ENCODE measurements around the gene LMO4. TPM values are rescaled to one million over a fixed set of nuclear protein-coding genes. Genes with fewer than 3 reads are reported as not detected.

The LMO4 gene
- total and polyA plus RNA-seq, 12 donors = 19.8 to 60.5 (median 27.7) TPM

DNA sequence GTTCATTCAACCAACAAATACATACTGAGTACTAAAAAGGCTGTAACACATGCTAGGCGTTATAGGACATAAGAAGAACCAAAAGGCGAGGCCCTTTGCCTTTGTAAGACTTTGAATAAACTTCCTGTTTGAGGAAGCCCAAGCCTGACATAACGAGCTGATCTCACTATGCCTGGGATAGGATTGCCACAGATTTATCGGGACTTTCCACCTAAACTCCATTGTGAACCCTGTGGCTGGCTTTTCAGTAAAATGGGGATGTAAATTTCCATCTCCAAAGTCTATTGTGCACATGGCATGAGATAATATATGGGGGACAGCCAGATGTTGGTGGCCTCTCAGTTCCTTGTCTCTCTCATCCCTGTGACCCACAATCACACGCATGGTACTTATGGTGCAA lies 41.9 kb downstream of the LMO4 start:
- no peak overlapping the region for H3K4me3 ChIP-seq
- TF ChIP-seq, protein P1, sequence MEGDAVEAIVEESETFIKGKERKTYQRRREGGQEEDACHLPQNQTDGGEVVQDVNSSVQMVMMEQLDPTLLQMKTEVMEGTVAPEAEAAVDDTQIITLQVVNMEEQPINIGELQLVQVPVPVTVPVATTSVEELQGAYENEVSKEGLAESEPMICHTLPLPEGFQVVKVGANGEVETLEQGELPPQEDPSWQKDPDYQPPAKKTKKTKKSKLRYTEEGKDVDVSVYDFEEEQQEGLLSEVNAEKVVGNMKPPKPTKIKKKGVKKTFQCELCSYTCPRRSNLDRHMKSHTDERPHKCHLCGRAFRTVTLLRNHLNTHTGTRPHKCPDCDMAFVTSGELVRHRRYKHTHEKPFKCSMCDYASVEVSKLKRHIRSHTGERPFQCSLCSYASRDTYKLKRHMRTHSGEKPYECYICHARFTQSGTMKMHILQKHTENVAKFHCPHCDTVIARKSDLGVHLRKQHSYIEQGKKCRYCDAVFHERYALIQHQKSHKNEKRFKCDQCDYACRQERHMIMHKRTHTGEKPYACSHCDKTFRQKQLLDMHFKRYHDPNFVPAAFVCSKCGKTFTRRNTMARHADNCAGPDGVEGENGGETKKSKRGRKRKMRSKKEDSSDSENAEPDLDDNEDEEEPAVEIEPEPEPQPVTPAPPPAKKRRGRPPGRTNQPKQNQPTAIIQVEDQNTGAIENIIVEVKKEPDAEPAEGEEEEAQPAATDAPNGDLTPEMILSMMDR (IDR thresholded peaks at IDR 0.05) = no peak
- intact Hi-C loops (cut with DNase I) = no loop called here
- H3K9me3 ChIP-seq = peaks cover 0 to 15% (median 0%) of the 10 kb centered on the region in 11 donors
- DNase-seq (no peak), ATAC-seq (no peak)
- H3K27me3 ChIP-seq = no peaks in the 10 kb centered on the region
- H3K36me3 ChIP-seq = no peaks in the 10 kb centered on the region
- no peak overlapping the region for H3K27ac ChIP-seq
- 72% methylated on average over 5 of the region's 5 CpGs for WGBS, 2 donors
- H3K4me1 ChIP-seq = peaks cover 0 to 26% (median 12%) of the 10 kb centered on the region in 9 donors

DNA sequence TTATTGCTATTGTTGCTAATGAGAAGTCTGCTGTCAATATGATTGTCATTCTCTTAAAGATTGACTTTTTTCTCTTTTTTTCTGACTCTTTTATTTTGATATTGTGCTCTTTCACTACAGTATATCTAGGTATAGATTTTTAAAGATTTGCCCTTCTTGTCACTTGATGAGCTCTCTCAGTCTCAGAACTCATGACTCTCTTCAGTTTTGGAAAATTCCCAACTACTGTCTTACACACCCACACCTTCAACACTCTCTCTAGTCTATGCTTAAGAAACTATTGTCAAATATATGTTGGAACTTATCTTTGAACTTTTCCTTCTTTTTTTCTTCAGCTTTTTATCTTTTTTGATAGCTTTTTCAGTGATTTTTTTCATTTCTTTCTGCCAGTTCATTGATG lies 50.6 kb downstream of the LMO4 start:
- no peaks in the 10 kb centered on the region for H3K4me1 ChIP-seq
- H3K27ac ChIP-seq = no peak overlapping the region
- DNase-seq = no peak
- intact Hi-C loops (cut with DNase I) = no loop called here
- ATAC-seq = no peak
- H3K27me3 ChIP-seq = no peaks in the 10 kb centered on the region
- H3K36me3 ChIP-seq = no peaks in the 10 kb centered on the region
- H3K9me3 ChIP-seq = peaks cover 0 to 45% (median 11%) of the 10 kb centered on the region in 11 donors
- TF ChIP-seq, protein P1 (IDR thresholded peaks at IDR 0.05) = no peak
- H3K4me3 ChIP-seq = no peak overlapping the region

DNA sequence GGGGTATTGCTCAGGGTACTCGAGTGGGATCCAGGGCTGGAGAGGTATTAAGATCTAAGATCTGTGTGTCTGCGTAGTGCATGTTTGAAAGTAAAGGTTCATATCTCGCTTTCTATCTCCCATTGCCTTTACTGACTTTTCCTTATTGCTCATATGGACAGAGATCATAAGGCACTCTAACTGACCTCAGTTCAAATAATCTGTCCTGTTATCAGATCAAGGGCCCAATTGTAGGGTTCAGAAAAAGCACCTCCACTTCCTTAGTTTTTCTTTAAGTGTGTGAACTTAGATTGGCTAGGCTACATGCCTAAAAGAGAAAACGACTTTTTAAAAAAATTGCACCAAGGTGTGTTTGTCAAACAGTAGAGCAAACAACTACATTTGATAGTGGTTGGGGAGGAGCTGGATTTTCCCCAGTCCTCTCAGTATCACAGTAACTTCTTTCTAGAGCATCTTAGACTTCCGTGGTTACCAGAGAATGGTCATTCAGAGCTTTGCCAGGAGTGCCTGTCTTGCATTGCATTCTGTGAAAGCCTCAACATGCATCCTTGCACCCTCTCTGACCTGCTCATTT lies 57.6 kb downstream of the LMO4 start:
- Histone ChIP-seq H3K9me3 (no peaks in the 10 kb centered on the region), H3K4me1 (no peaks in the 10 kb centered on the region), H3K36me3 (no peaks in the 10 kb centered on the region), H3K4me3 (no peak overlapping the region), H3K27ac (no peak overlapping the region), H3K27me3 (no peaks in the 10 kb centered on the region)
- DNase-seq (no peak), ATAC-seq (no peak)
- 82 to 84% methylated on average over 5 of the region's 5 CpGs for WGBS, 2 donors
- intact Hi-C loops (cut with DNase I) = no loop called here
- TF ChIP-seq, protein P1 (IDR thresholded peaks at IDR 0.05) = no peak

DNA sequence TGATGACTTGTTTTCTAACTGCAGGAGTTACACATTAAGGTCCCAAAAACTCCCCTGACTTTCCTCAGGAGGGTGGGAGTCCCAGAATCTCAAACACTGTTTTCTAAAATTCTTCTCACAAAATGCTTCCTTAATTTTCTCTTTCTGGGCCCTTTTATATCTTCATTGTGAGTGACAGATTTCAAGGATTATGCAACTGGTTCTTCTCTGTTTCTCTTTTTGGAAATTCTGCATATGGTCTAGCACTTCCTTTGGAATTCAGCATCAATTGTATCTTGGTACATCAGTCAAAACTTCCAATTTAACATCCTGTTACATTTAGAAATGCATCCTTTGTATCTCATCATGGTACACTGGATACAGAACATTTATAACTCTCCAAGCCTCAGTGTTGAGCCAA lies 59.7 kb downstream of the LMO4 start:
- Histone ChIP-seq H3K27me3 (no peaks in the 10 kb centered on the region), H3K36me3 (no peaks in the 10 kb centered on the region), H3K27ac (no peak overlapping the region), H3K4me3 (no peak overlapping the region), H3K4me1 (peaks cover 0 to 14% (median 6%) of the 10 kb centered on the region in 9 donors), H3K9me3 (no peaks in the 10 kb centered on the region)
- TF ChIP-seq, protein P1 (IDR thresholded peaks at IDR 0.05) = no peak
- DNase-seq (no peak), ATAC-seq (no peak)
- intact Hi-C loops (cut with DNase I) = no loop called here
